ENCODE measurements around the gene SBF2. TPM values are rescaled to one million over a fixed set of nuclear protein-coding genes. Genes with fewer than 3 reads are reported as not detected.
A peak's percentile ranks its signal among the peaks of the same experiment; 100 is the strongest.

The SBF2 gene
- total RNA-seq, 5 donors from 2014 or later (not counting 1 experiment from before 2014, with no cell fraction given): 9.5 to 23.5 (median 13.0) TPM

GRCh38 chr11:10302744-10303557, 8.9 kb upstream of the SBF2 start:
- H3K27ac ChIP-seq (ENCODE audit: low read length): peak overlapping the region; percentile 71
- POLR2A ChIA-PET: interaction anchor here (0.5 to 0.7 kb wide), 2 partner anchors 36 to 489 kb away, joined by 3 read pairs; no protein-coding TSS in a partner anchor
- Mint-ChIP-seq H3K27me3 (peaks cover 8 to 13% of the 10 kb centered on the region in 2 donors), H3K4me3 (peak overlapping the region; percentile 83 to 99 (median 90)), H3K36me3 (no peaks in the 10 kb centered on the region), H3K9me3 (no peaks in the 10 kb centered on the region), H3K4me1 (peaks cover 46 to 58% (median 50%) of the 10 kb centered on the region in 3 donors), H3K27ac (peak overlapping the region; percentile 91 to 93)
- peak overlapping the region; percentile 71 to 93 for H3K4me3 ChIP-seq (ENCODE audit: control insufficient read depth in 1 of 2, extremely low read depth in 1 of 2, low read length in 1 of 2)
- H3K4me1 ChIP-seq (ENCODE audit: control insufficient read depth in 1 of 2, extremely low read depth in 1 of 2, insufficient read depth in 2 of 2, low read length in 2 of 2): peaks cover 37 to 62% of the 10 kb centered on the region in 2 experiments
- CTCF ChIA-PET: interaction anchor here (0.6 to 1.1 kb wide), 8 partner anchors 10 to 599 kb away, joined by 3 to 4 read pairs (median 3); no protein-coding TSS in a partner anchor
- H3K9me3 ChIP-seq: no peaks in the 10 kb centered on the region
- DNase-seq (peak; percentile 37 to 83 (median 64)), ATAC-seq (replicated peaks in 1 of 4) (peak; percentile 26 to 38 (median 30))
- peaks cover 4 to 54% of the 10 kb centered on the region in 2 experiments for H3K27me3 ChIP-seq (replicated peaks in 1 of 2; ENCODE audit: control insufficient read depth in 2 of 2, extremely low read depth in 1 of 2, insufficient read depth in 2 of 2, low read length in 1 of 2)
- H3K36me3 ChIP-seq (ENCODE audit: control insufficient read depth in 2 of 2, extremely low read depth in 1 of 2, insufficient read depth in 1 of 2, low read length in 1 of 2): no peaks in the 10 kb centered on the region
- WGBS (ENCODE audit: insufficient coverage): 1% methylated on average over 55 of the region's 56 CpGs

GRCh38 chr11:10302359-10302743, 8.3 kb upstream of the SBF2 start:
- ChIA-PET POLR2A (interaction anchor here in 1 of 2 donors (0.7 kb wide), 1 partner anchor 35 kb away, joined by 3 read pairs; no protein-coding TSS in a partner anchor), CTCF (interaction anchor here (0.9 to 1.1 kb wide), 3 partner anchors 15 to 544 kb away, joined by 3 read pairs; no protein-coding TSS in a partner anchor)
- Histone ChIP-seq H3K4me1 (ENCODE audit: control insufficient read depth in 1 of 2, extremely low read depth in 1 of 2, insufficient read depth in 2 of 2, low read length in 2 of 2) (peaks cover 34 to 58% of the 10 kb centered on the region in 2 experiments), H3K36me3 (ENCODE audit: control insufficient read depth in 2 of 2, extremely low read depth in 1 of 2, insufficient read depth in 1 of 2, low read length in 1 of 2) (no peaks in the 10 kb centered on the region), H3K27me3 (replicated peaks in 1 of 2; ENCODE audit: control insufficient read depth in 2 of 2, extremely low read depth in 1 of 2, insufficient read depth in 2 of 2, low read length in 1 of 2) (peaks cover 4 to 48% of the 10 kb centered on the region in 2 experiments), H3K4me3 (ENCODE audit: control insufficient read depth in 1 of 2, extremely low read depth in 1 of 2, low read length in 1 of 2) (peak overlapping the region; percentile 71 to 93), H3K27ac (ENCODE audit: low read length) (peak overlapping the region; percentile 71), H3K9me3 (no peaks in the 10 kb centered on the region)
- no peaks in the 10 kb centered on the region for H3K36me3 Mint-ChIP-seq
- peaks cover 8 to 10% of the 10 kb centered on the region in 2 donors for H3K27me3 Mint-ChIP-seq
- WGBS (ENCODE audit: insufficient coverage): 47% methylated on average over 10 of the region's 10 CpGs
- H3K4me3 Mint-ChIP-seq: peak overlapping the region; percentile 83 to 99 (median 90)
- no peak for DNase-seq
- peak overlapping the region; percentile 91 to 93 for H3K27ac Mint-ChIP-seq
- H3K9me3 Mint-ChIP-seq: no peaks in the 10 kb centered on the region
- H3K4me1 Mint-ChIP-seq: peaks cover 48 to 58% (median 52%) of the 10 kb centered on the region in 3 donors
- no peak for ATAC-seq (replicated peaks in 1 of 4)

GRCh38 chr11:10301656-10302358, 7.8 kb upstream of the SBF2 start:
- no peak for DNase-seq
- ATAC-seq (replicated peaks in 1 of 4): no peak
- Mint-ChIP-seq H3K36me3 (no peaks in the 10 kb centered on the region), H3K4me3 (peak overlapping the region; percentile 83 to 99 (median 90)), H3K27ac (peak overlapping the region; percentile 91 to 93), H3K4me1 (peaks cover 45 to 53% (median 49%) of the 10 kb centered on the region in 3 donors), H3K9me3 (no peaks in the 10 kb centered on the region), H3K27me3 (peaks cover 4 to 11% of the 10 kb centered on the region in 2 donors)
- peak overlapping the region in 1 of 2 donors; percentile 93 for H3K4me3 ChIP-seq (ENCODE audit: control insufficient read depth in 1 of 2, extremely low read depth in 1 of 2, low read length in 1 of 2)
- CTCF ChIA-PET: interaction anchor here (0.9 to 1.1 kb wide), 3 partner anchors 14 to 544 kb away, joined by 3 read pairs; no protein-coding TSS in a partner anchor
- no peaks in the 10 kb centered on the region for H3K9me3 ChIP-seq
- H3K27me3 ChIP-seq (replicated peaks in 1 of 2; ENCODE audit: control insufficient read depth in 2 of 2, extremely low read depth in 1 of 2, insufficient read depth in 2 of 2, low read length in 1 of 2): peaks cover 4 to 46% of the 10 kb centered on the region in 2 experiments
- no peaks in the 10 kb centered on the region for H3K36me3 ChIP-seq (ENCODE audit: control insufficient read depth in 2 of 2, extremely low read depth in 1 of 2, insufficient read depth in 1 of 2, low read length in 1 of 2)
- H3K4me1 ChIP-seq (ENCODE audit: control insufficient read depth in 1 of 2, extremely low read depth in 1 of 2, insufficient read depth in 2 of 2, low read length in 2 of 2): peaks cover 29 to 53% of the 10 kb centered on the region in 2 experiments
- no peak overlapping the region for H3K27ac ChIP-seq (ENCODE audit: low read length)
- POLR2A ChIA-PET: no interaction called here
- 86% methylated on average over 7 of the region's 9 CpGs for WGBS (ENCODE audit: insufficient coverage)

- ATAC-seq (replicated peaks in 1 of 4) (peak; percentile 62 to 78 (median 74)), DNase-seq (peak in 13 of 35 experiments; percentile 22 to 76 (median 40))
- peaks cover 14 to 31% of the 10 kb centered on the region in 2 experiments for H3K4me1 ChIP-seq (ENCODE audit: control insufficient read depth in 1 of 2, extremely low read depth in 1 of 2, insufficient read depth in 2 of 2, low read length in 2 of 2)
- H3K9me3 ChIP-seq: no peaks in the 10 kb centered on the region
- POLR2A ChIA-PET: no interaction called here
- no peak overlapping the region for H3K27ac ChIP-seq (ENCODE audit: low read length)
- peaks cover 3 to 20% of the 10 kb centered on the region in 2 experiments for H3K27me3 ChIP-seq (replicated peaks in 1 of 2; ENCODE audit: control insufficient read depth in 2 of 2, extremely low read depth in 1 of 2, insufficient read depth in 2 of 2, low read length in 1 of 2)
- no peaks in the 10 kb centered on the region for H3K36me3 Mint-ChIP-seq
- WGBS (ENCODE audit: insufficient coverage): 0% methylated on average over 1 of the region's 5 CpGs
- H3K36me3 ChIP-seq (ENCODE audit: control insufficient read depth in 2 of 2, extremely low read depth in 1 of 2, insufficient read depth in 1 of 2, low read length in 1 of 2): no peaks in the 10 kb centered on the region
- H3K4me3 Mint-ChIP-seq: no peak overlapping the region
- peaks cover 30 to 39% (median 35%) of the 10 kb centered on the region in 3 donors for H3K4me1 Mint-ChIP-seq
- peaks cover 15 to 18% of the 10 kb centered on the region in 2 donors for H3K27me3 Mint-ChIP-seq
- H3K4me3 ChIP-seq (ENCODE audit: control insufficient read depth in 1 of 2, extremely low read depth in 1 of 2, low read length in 1 of 2): no peak overlapping the region
- CTCF ChIA-PET: interaction anchor here in 1 of 2 donors (0.7 to 1.7 kb wide), 3 partner anchors 9 to 13 kb away, joined by 3 to 9 read pairs (median 5); no protein-coding TSS in a partner anchor
- H3K9me3 Mint-ChIP-seq: no peaks in the 10 kb centered on the region
- peak overlapping the region; percentile 23 to 75 for H3K27ac Mint-ChIP-seq
Observed at GRCh38 chr11:10298342-10298741, 4.3 kb upstream of the SBF2 start.

GRCh38 chr11:10295064-10295901, 1.3 kb upstream of the SBF2 start:
- ATAC-seq (replicated peaks in 1 of 4) (no peak), DNase-seq (peak in 1 of 35 experiments; percentile 21)
- Mint-ChIP-seq H3K4me3 (peak overlapping the region; percentile 76 to 85 (median 84)), H3K4me1 (peaks cover 38 to 45% (median 44%) of the 10 kb centered on the region in 3 donors), H3K27me3 (peaks cover 15 to 23% of the 10 kb centered on the region in 2 donors), H3K27ac (peak overlapping the region in 1 of 2 donors; percentile 62), H3K9me3 (no peaks in the 10 kb centered on the region), H3K36me3 (peaks cover 2% of the 10 kb centered on the region)
- H3K27me3 ChIP-seq (replicated peaks in 1 of 2; ENCODE audit: control insufficient read depth in 2 of 2, extremely low read depth in 1 of 2, insufficient read depth in 2 of 2, low read length in 1 of 2): peaks cover 3 to 9% of the 10 kb centered on the region in 2 experiments
- H3K4me3 ChIP-seq (ENCODE audit: control insufficient read depth in 1 of 2, extremely low read depth in 1 of 2, low read length in 1 of 2): peak overlapping the region in 1 of 2 donors; percentile 58
- POLR2A ChIA-PET: no interaction called here
- no peaks in the 10 kb centered on the region for H3K9me3 ChIP-seq
- CTCF ChIA-PET: interaction anchor here (0.8 kb wide), 2 partner anchors 23 to 60 kb away, joined by 3 read pairs; no protein-coding TSS in a partner anchor
- H3K4me1 ChIP-seq (ENCODE audit: control insufficient read depth in 1 of 2, extremely low read depth in 1 of 2, insufficient read depth in 2 of 2, low read length in 2 of 2): peaks cover 18 to 24% of the 10 kb centered on the region in 2 experiments
- no peak overlapping the region for H3K27ac ChIP-seq (ENCODE audit: low read length)
- no CpG with 5 or more reads among the region's 10 CpGs for WGBS (ENCODE audit: insufficient coverage)
- H3K36me3 ChIP-seq (ENCODE audit: control insufficient read depth in 2 of 2, extremely low read depth in 1 of 2, insufficient read depth in 1 of 2, low read length in 1 of 2): no peaks in the 10 kb centered on the region
